ENCODE results near the gene ERI3. TPM values are rescaled to one million over a fixed set of nuclear protein-coding genes. Genes with fewer than 3 reads are reported as not detected.

ERI3 gene
- total RNA-seq, 4 donors from 2014 or later: 28.8 to 63.2 (median 45.0) TPM

- no peaks in the 10 kb centered on the region for H3K36me3 ChIP-seq
- no peaks in the 10 kb centered on the region for H3K27me3 ChIP-seq
- no peaks in the 10 kb centered on the region for H3K9me3 ChIP-seq
- H3K4me1 ChIP-seq: no peaks in the 10 kb centered on the region
- no peak for TF ChIP-seq POLR2A (IDR thresholded peaks at IDR 0.05)
- no peak for TF ChIP-seq CTCF (IDR thresholded peaks at IDR 0.05)
- H3K27ac ChIP-seq: no peak overlapping the region
- DNase-seq: no peak
- intact Hi-C loops (cut with DNase I): no loop called here
- H3K4me3 ChIP-seq (replicated peaks in 1 of 3): no peak overlapping the region
- WGBS, 2 donors: 92 to 93% methylated on average over 33 of the region's 33 CpGs
Measured at GRCh38 chr1:44250068-44250781, 104.8 kb downstream of the ERI3 start.

GRCh38 chr1:44249543-44249942, 105.5 kb downstream of the ERI3 start:
- Histone ChIP-seq H3K27me3 (no peaks in the 10 kb centered on the region), H3K4me1 (no peaks in the 10 kb centered on the region), H3K27ac (no peak overlapping the region), H3K36me3 (no peaks in the 10 kb centered on the region), H3K4me3 (replicated peaks in 1 of 3) (no peak overlapping the region), H3K9me3 (no peaks in the 10 kb centered on the region)
- 65 to 75% methylated on average over 7 of the region's 7 CpGs for WGBS, 2 donors
- DNase-seq: peak; percentile 9 to 11
- intact Hi-C loops (cut with DNase I): no loop called here
- TF ChIP-seq POLR2A (IDR thresholded peaks at IDR 0.05) (no peak), CTCF (IDR thresholded peaks at IDR 0.05) (no peak)

GRCh38 chr1:44246806-44247205, 108.3 kb downstream of the ERI3 start:
- H3K36me3 ChIP-seq: peaks cover 0 to 3% of the 10 kb centered on the region in 2 donors

GRCh38 chr1:44244986-44245385, 110.1 kb downstream of the ERI3 start:
- no peak for TF ChIP-seq CTCF (IDR thresholded peaks at IDR 0.05)
- no peak for TF ChIP-seq POLR2A (IDR thresholded peaks at IDR 0.05)
- peaks cover 0 to 3% of the 10 kb centered on the region in 2 donors for H3K36me3 ChIP-seq
- H3K4me1 ChIP-seq: peaks cover 7 to 10% of the 10 kb centered on the region in 2 donors
- intact Hi-C loops (cut with DNase I): no loop called here
- 88 to 95% methylated on average over 9 of the region's 9 CpGs for WGBS, 2 donors
- H3K27ac ChIP-seq: no peak overlapping the region
- DNase-seq: no peak
- no peak overlapping the region for H3K4me3 ChIP-seq (replicated peaks in 1 of 3)
- no peaks in the 10 kb centered on the region for H3K9me3 ChIP-seq
- H3K27me3 ChIP-seq: no peaks in the 10 kb centered on the region

More at GRCh38 chr1:44246806-44247205, 108.3 kb downstream of the ERI3 start:
- WGBS, 2 donors: 95 to 96% methylated on average over 2 of the region's 2 CpGs
- TF ChIP-seq CTCF (IDR thresholded peaks at IDR 0.05) (no peak), POLR2A (IDR thresholded peaks at IDR 0.05) (no peak)
- intact Hi-C loops (cut with DNase I): no loop called here
- Histone ChIP-seq H3K4me1 (no peaks in the 10 kb centered on the region), H3K27me3 (no peaks in the 10 kb centered on the region), H3K4me3 (replicated peaks in 1 of 3) (no peak overlapping the region), H3K9me3 (no peaks in the 10 kb centered on the region), H3K27ac (no peak overlapping the region)
- no peak for DNase-seq

GRCh38 chr1:44243782-44244495, 111.1 kb downstream of the ERI3 start:
- peaks cover 7 to 10% of the 10 kb centered on the region in 2 donors for H3K4me1 ChIP-seq

More at GRCh38 chr1:44243782-44244495, 111.1 kb downstream of the ERI3 start:
- TF ChIP-seq CTCF (IDR thresholded peaks at IDR 0.05): no peak
- TF ChIP-seq POLR2A (IDR thresholded peaks at IDR 0.05): no peak
- no peaks in the 10 kb centered on the region for H3K9me3 ChIP-seq
- no peak overlapping the region for H3K4me3 ChIP-seq (replicated peaks in 1 of 3)
- H3K27me3 ChIP-seq: no peaks in the 10 kb centered on the region
- no peak for DNase-seq
- H3K36me3 ChIP-seq: peaks cover 0 to 3% of the 10 kb centered on the region in 2 donors
- intact Hi-C loops (cut with DNase I): no loop called here
- 99% methylated on average over 7 of the region's 7 CpGs for WGBS, 2 donors
- H3K27ac ChIP-seq: no peak overlapping the region

Measured in thyroid gland (tissue), 4 donors.